ENCODE results near the gene ADCYAP1.

- TF ChIP-seq, protein P1, sequence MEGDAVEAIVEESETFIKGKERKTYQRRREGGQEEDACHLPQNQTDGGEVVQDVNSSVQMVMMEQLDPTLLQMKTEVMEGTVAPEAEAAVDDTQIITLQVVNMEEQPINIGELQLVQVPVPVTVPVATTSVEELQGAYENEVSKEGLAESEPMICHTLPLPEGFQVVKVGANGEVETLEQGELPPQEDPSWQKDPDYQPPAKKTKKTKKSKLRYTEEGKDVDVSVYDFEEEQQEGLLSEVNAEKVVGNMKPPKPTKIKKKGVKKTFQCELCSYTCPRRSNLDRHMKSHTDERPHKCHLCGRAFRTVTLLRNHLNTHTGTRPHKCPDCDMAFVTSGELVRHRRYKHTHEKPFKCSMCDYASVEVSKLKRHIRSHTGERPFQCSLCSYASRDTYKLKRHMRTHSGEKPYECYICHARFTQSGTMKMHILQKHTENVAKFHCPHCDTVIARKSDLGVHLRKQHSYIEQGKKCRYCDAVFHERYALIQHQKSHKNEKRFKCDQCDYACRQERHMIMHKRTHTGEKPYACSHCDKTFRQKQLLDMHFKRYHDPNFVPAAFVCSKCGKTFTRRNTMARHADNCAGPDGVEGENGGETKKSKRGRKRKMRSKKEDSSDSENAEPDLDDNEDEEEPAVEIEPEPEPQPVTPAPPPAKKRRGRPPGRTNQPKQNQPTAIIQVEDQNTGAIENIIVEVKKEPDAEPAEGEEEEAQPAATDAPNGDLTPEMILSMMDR (IDR thresholded peaks at IDR 0.05), result no peak
- TF ChIP-seq POLR2AphosphoS5 (IDR thresholded peaks at IDR 0.05; ENCODE audit: insufficient read depth in 1 of 2, low read depth in 1 of 2) (no peak), POLR2A (IDR thresholded peaks at IDR 0.05) (no peak)
Measured at GRCh38 chr18:896315-896714, 8.4 kb upstream of the ADCYAP1 start.

All from vagina (tissue), 2 donors.